Mucosa of stomach (tissue), 1 donor: Measurements from ENCODE around the gene FBXO11.
A peak's percentile ranks its signal among the peaks of the same experiment; 100 is the strongest.

Experiments used
- H3K27me3 ChIP-seq: one replicate; pipeline ENCODE4 v1.7.0; 2013; ENCODE audit warnings: mild to moderate bottlenecking, low read length; ENCODE audit not compliant: control insufficient read depth, insufficient read depth
- H3K36me3 ChIP-seq: one replicate; pipeline ENCODE4 v1.7.0; 2013; ENCODE audit warnings: low read length; ENCODE audit not compliant: control insufficient read depth, insufficient read depth
- H3K4me1 ChIP-seq: one replicate; pipeline ENCODE4 v1.7.0; 2013; ENCODE audit warnings: mild to moderate bottlenecking, low read length; ENCODE audit not compliant: control insufficient read depth, insufficient read depth
- H3K4me3 ChIP-seq: one replicate; pipeline ENCODE4 v1.7.0; 2013; ENCODE audit warnings: low read length
- H3K9ac ChIP-seq: one replicate; pipeline ENCODE4 v1.7.0; 2013; ENCODE audit warnings: mild to moderate bottlenecking, low read length, moderate library complexity
- H3K9me3 ChIP-seq: one replicate; pipeline ENCODE4 v1.7.0; 2013; ENCODE audit warnings: mild to moderate bottlenecking, low read length, moderate library complexity; ENCODE audit not compliant: control insufficient read depth
- donor health status: Pancreatic carcinoma.

The FBXO11 gene

GRCh38 chr2:47796090-47796697, 110.1 kb downstream of the FBXO11 start:
- Histone ChIP-seq H3K9me3 (no peaks in the 10 kb centered on the region), H3K36me3 (peaks cover 8% of the 10 kb centered on the region), H3K27me3 (no peaks in the 10 kb centered on the region), H3K9ac (no peak overlapping the region), H3K4me1 (no peaks in the 10 kb centered on the region), H3K4me3 (no peak overlapping the region)

- H3K4me1 ChIP-seq = no peaks in the 10 kb centered on the region
- H3K4me3 ChIP-seq = no peak overlapping the region
- no peaks in the 10 kb centered on the region for H3K27me3 ChIP-seq
- H3K36me3 ChIP-seq = no peaks in the 10 kb centered on the region
- no peaks in the 10 kb centered on the region for H3K9me3 ChIP-seq
- H3K9ac ChIP-seq = no peak overlapping the region
These were observed 120.3 kb downstream of the FBXO11 start for GRCh38 chr2:47785986-47786385.

GRCh38 chr2:47784352-47784851, 121.9 kb downstream of the FBXO11 start:
- peak overlapping the region; percentile 14 for H3K4me3 ChIP-seq
- no peaks in the 10 kb centered on the region for H3K9me3 ChIP-seq
- no peak overlapping the region for H3K9ac ChIP-seq
- H3K27me3 ChIP-seq = no peaks in the 10 kb centered on the region
- no peaks in the 10 kb centered on the region for H3K4me1 ChIP-seq
- H3K36me3 ChIP-seq = no peaks in the 10 kb centered on the region

GRCh38 chr2:47783486-47784351, 122.6 kb downstream of the FBXO11 start:
- H3K4me3 ChIP-seq = peak overlapping the region; percentile 67
- no peaks in the 10 kb centered on the region for H3K9me3 ChIP-seq
- H3K9ac ChIP-seq = peak overlapping the region; percentile 62
- H3K27me3 ChIP-seq = no peaks in the 10 kb centered on the region
- no peaks in the 10 kb centered on the region for H3K36me3 ChIP-seq
- no peaks in the 10 kb centered on the region for H3K4me1 ChIP-seq

- Histone ChIP-seq H3K4me3 (peak within 1 kb of the TSS; percentile 67), H3K9me3 (no peaks in the 10 kb centered on the region), H3K9ac (peak within 1 kb of the TSS; percentile 70), H3K4me1 (no peaks in the 10 kb centered on the region), H3K36me3 (no peaks in the 10 kb centered on the region), H3K27me3 (no peaks in the 10 kb centered on the region)
These were observed 123.4 kb downstream of the FBXO11 start, which contains the start of gene MSH6 for GRCh38 chr2:47782671-47783485. Gene MSH6, plus strand, starts transcription at chr2:47783145. Its CDS starts 89 bp downstream, at chr2:47783234.

GRCh38 chr2:47782381-47782670, 124.0 kb downstream of the FBXO11 start:
- Histone ChIP-seq H3K9me3 (no peaks in the 10 kb centered on the region), H3K36me3 (no peaks in the 10 kb centered on the region), H3K9ac (peak overlapping the region; percentile 70), H3K4me1 (no peaks in the 10 kb centered on the region), H3K27me3 (no peaks in the 10 kb centered on the region), H3K4me3 (no peak overlapping the region)

- Histone ChIP-seq H3K4me1 (no peaks in the 10 kb centered on the region), H3K36me3 (no peaks in the 10 kb centered on the region), H3K4me3 (no peak overlapping the region), H3K27me3 (no peaks in the 10 kb centered on the region), H3K9me3 (no peaks in the 10 kb centered on the region), H3K9ac (no peak overlapping the region)
These were observed 126.9 kb downstream of the FBXO11 start for GRCh38 chr2:47779426-47779790.

GRCh38 chr2:47778698-47779425, 127.4 kb downstream of the FBXO11 start:
- H3K36me3 ChIP-seq = no peaks in the 10 kb centered on the region
- H3K9me3 ChIP-seq = no peaks in the 10 kb centered on the region
- H3K9ac ChIP-seq = no peak overlapping the region
- no peak overlapping the region for H3K4me3 ChIP-seq
- no peaks in the 10 kb centered on the region for H3K27me3 ChIP-seq
- H3K4me1 ChIP-seq = no peaks in the 10 kb centered on the region

GRCh38 chr2:47777277-47777937, 128.9 kb downstream of the FBXO11 start:
- Histone ChIP-seq H3K27me3 (no peaks in the 10 kb centered on the region), H3K36me3 (no peaks in the 10 kb centered on the region), H3K9me3 (no peaks in the 10 kb centered on the region), H3K4me1 (no peaks in the 10 kb centered on the region), H3K9ac (no peak overlapping the region), H3K4me3 (no peak overlapping the region)

- Histone ChIP-seq H3K27me3 (no peaks in the 10 kb centered on the region), H3K4me1 (no peaks in the 10 kb centered on the region), H3K4me3 (no peak overlapping the region), H3K36me3 (no peaks in the 10 kb centered on the region), H3K9ac (no peak overlapping the region), H3K9me3 (no peaks in the 10 kb centered on the region)
These were observed 131.7 kb downstream of the FBXO11 start for GRCh38 chr2:47774567-47774966.

- Histone ChIP-seq H3K9me3 (no peaks in the 10 kb centered on the region), H3K9ac (no peak overlapping the region), H3K36me3 (no peaks in the 10 kb centered on the region), H3K4me1 (peaks cover 3% of the 10 kb centered on the region), H3K4me3 (no peak overlapping the region), H3K27me3 (peaks cover 4% of the 10 kb centered on the region)
These were observed 134.0 kb downstream of the FBXO11 start for GRCh38 chr2:47772343-47772742.
